ENCODE measurements around the gene MATK.

GRCh38 chr19:3775374-3775711 is 10.8 kb downstream of the MATK start:
- TF ChIP-seq CTCF (IDR thresholded peaks at IDR 0.05) (no peak), ARID4B (CRISPR knock-in tag; IDR thresholded peaks at IDR 0.05; ENCODE audit: borderline replicate concordance) (no peak), NR1H2 (CRISPR knock-in tag; IDR thresholded peaks at IDR 0.05) (no peak), JUN (CRISPR knock-in tag; IDR thresholded peaks at IDR 0.05) (no peak), FOXP4 (CRISPR knock-in tag; IDR thresholded peaks at IDR 0.05) (no peak), HMGXB4 (CRISPR knock-in tag; IDR thresholded peaks at IDR 0.05) (no peak), NR3C1 (CRISPR knock-in tag; conservative IDR thresholded peaks at IDR 0.05; ENCODE audit: low read depth) (no peak), CBFB (CRISPR knock-in tag; IDR thresholded peaks at IDR 0.05; ENCODE audit: low read depth) (no peak), GTF2I (CRISPR knock-in tag; conservative IDR thresholded peaks at IDR 0.05) (no peak), MYBL2 (CRISPR knock-in tag; IDR thresholded peaks at IDR 0.05) (no peak), ELF4 (CRISPR knock-in tag; IDR thresholded peaks at IDR 0.05; ENCODE audit: low read depth) (no peak)
- TF ChIP-seq, protein P1, sequence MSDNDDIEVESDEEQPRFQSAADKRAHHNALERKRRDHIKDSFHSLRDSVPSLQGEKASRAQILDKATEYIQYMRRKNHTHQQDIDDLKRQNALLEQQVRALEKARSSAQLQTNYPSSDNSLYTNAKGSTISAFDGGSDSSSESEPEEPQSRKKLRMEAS (CRISPR knock-in tag; IDR thresholded peaks at IDR 0.05): no peak
- TF ChIP-seq, protein P2, sequence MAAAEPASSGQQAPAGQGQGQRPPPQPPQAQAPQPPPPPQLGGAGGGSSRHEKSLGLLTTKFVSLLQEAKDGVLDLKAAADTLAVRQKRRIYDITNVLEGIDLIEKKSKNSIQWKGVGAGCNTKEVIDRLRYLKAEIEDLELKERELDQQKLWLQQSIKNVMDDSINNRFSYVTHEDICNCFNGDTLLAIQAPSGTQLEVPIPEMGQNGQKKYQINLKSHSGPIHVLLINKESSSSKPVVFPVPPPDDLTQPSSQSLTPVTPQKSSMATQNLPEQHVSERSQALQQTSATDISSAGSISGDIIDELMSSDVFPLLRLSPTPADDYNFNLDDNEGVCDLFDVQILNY (CRISPR knock-in tag; IDR thresholded peaks at IDR 0.05): no peak
- TF ChIP-seq, protein P3, sequence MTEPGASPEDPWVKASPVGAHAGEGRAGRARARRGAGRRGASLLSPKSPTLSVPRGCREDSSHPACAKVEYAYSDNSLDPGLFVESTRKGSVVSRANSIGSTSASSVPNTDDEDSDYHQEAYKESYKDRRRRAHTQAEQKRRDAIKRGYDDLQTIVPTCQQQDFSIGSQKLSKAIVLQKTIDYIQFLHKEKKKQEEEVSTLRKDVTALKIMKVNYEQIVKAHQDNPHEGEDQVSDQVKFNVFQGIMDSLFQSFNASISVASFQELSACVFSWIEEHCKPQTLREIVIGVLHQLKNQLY (CRISPR knock-in tag; IDR thresholded peaks at IDR 0.05): no peak
